Heart left ventricle (tissue), 16 donors: ENCODE measurements around the gene SGSM1. TPM values are rescaled to one million over a fixed set of nuclear protein-coding genes. Genes with fewer than 3 reads are reported as not detected.

Experiments used
- ATAC-seq, 4 donors: fragments of 200-7000 bp; cut with Tn5 transposase; one replicate each; pipeline ENCODE4 v1.9.1; 2020 to 2022; ENCODE audit warnings: moderate library complexity in 4 of 4, mild to moderate bottlenecking in 3 of 4, moderate number of reproducible peaks in 1 of 4
- DNase-seq, 5 donors: peaks; one replicate each; pipeline ENCODE4 v3.0.0-alpha.2; 2020
- H3K27ac ChIP-seq, 12 donors: fragments of 200-600 bp; sonication (generic) in 4 of 12; one replicate each; pipeline versions ENCODE4 v1.5.0 to v1.8.0; 2016 to 2022; ENCODE audit warnings: mild to moderate bottlenecking in 2 of 12
- H3K27me3 ChIP-seq, 9 donors: fragments of 200-600 bp; sonication (generic) in 2 of 9; one replicate each; pipeline versions ENCODE4 v1.5.1 to v1.8.0; 2016 to 2022; ENCODE audit warnings: mild to moderate bottlenecking in 3 of 9
- H3K36me3 ChIP-seq, 9 donors: fragments of 200-600 bp; sonication (generic) in 2 of 9; one replicate each; pipeline versions ENCODE4 v1.5.0 to v1.8.0; 2018 to 2022; ENCODE audit warnings: mild to moderate bottlenecking in 2 of 9
- H3K4me1 ChIP-seq, 12 donors: fragments of 200-600 bp; sonication (generic) in 4 of 12; one replicate each; pipeline versions ENCODE4 v1.5.0 to v1.8.0; 2016 to 2022; ENCODE audit warnings: mild to moderate bottlenecking in 3 of 12
- H3K4me3 ChIP-seq, 12 donors: fragments of 200-600 bp; sonication (generic) in 4 of 12; one replicate each; pipeline versions ENCODE4 v1.5.0 to v1.8.0; 2017 to 2022; ENCODE audit warnings: mild to moderate bottlenecking in 9 of 12, moderate library complexity in 4 of 12
- H3K9me3 ChIP-seq, 12 donors: fragments of 200-600 bp; sonication (generic) in 4 of 12; one replicate each; pipeline versions ENCODE4 v1.5.0 to v1.8.0; 2016 to 2022; ENCODE audit warnings: mild to moderate bottlenecking in 1 of 12
- CTCF ChIP-seq, 12 donors: fragments of 200-600 bp; sonication (generic) in 4 of 12; IDR thresholded peaks; one replicate each; pipeline versions ENCODE4 v1.5.0 to v1.8.0; 2018 to 2022; ENCODE audit warnings: antibody characterized with exemption in 12 of 12, mild to moderate bottlenecking in 5 of 12
- POLR2A ChIP-seq, 2 donors: fragments of 450-650 bp; IDR thresholded peaks; one replicate each; pipeline ENCODE4 v1.6.1; 2017; ENCODE audit warnings: antibody characterized with exemption in 2 of 2, mild to moderate bottlenecking in 2 of 2, moderate library complexity in 2 of 2
- WGBS, 4 donors: extraction: QIAGEN DNeasy Blood & Tissue Kit in 2 of 4; methylation state at CpG; one replicate each; pipeline versions ENCODE4 v1.1.5 to v1.1.7; 2013 to 2018; 5-methylcytosine and 5-hydroxymethylcytosine counted together
- intact Hi-C, 10 donors: fragments of 100-400 bp; cut with DNase I; formaldehyde crosslinking; loops; one replicate each; pipeline versions ENCODE4 v1.11.1 to v1.14.2; 2022
- polyA plus RNA-seq, 2 donors: library from polyadenylated mRNA; stranded (reverse); fragments of 200-250 nt; gene quantifications; one replicate each; pipeline ENCODE4 v1.2.3, GENCODE V29; 2013
- total RNA-seq, 9 donors: library from RNA; depleted of rRNA in 2 of 9; stranded (reverse); fragments of >200 nt in 2 of 9; fragmentation: NEBNext Ultra II Directional in 3 of 9; extraction: Animal tissue kit (Norgen Biotek cat#: 25700) in 3 of 9; gene quantifications; one replicate each; pipeline versions ENCODE4 v1.1.0 to v1.2.4, GENCODE V29; 2016 to 2023
- donor health status: ischemic (EF 13 %, LVEDD 7.1; RV severe dilation, severe dysfunction).
- donor health status: healthy with polysubstance abuse.
- donor health status: DM: no; HTN: yes; CAD: no.
- donor health status: DM: no; HTN: no; CAD: no.
- donor health status: ischemic (EF 25% LVEDD 6.9; RV normal size, moderate dysfunction).
- donor health status: ischemic (EF 25% LVEDD 5.7; RV mildly dilated, moderate dysfunction).
- donor health status: healthy.
- donor health status: DM: yes; HTN: yes; CAD: no.
- donor health status: ischemic (EF 35%, LVEDD 5.7; RV mildly dilated, moderate dysfunction).
- donor health status: nonischemic (EF 11% LVEDD 7.7; RV severe dilation, severe dysfunction).
- donor health status: DM: yes; HTN: yes; CAD: no.
- donor health status: PGD.
- donor health status: ischemic (EF 29% LVEDD 5.4; RV normal size, mild dysfunction).
- donor health status: nonischemic (EF 23%, LVEDD 6.1; RV moderate dilation, normal function).

Gene SGSM1
- total and polyA plus RNA-seq, 11 donors, result 2.1 to 11.0 (median 6.6) TPM

DNA sequence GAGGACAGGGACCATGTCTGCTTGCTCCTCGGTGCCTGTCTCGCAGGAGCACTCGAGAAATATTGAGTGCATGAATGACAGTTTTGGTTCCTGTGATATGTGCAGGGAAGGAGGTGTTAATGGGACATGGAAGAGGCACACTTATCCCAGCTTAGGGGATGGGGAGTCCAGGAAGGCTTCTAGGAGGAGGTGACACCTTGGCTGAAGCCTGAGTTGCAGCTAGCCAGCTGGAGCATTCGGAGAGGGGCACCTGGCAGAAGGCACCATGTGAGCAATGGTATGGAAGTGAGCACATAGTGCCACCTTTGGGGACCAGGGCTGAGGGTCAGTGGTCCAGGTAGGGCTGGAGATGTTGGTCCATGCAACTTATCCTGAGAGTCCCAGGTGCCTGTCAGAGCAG lies 18.9 kb downstream of the SGSM1 start:
- no peak for DNase-seq
- no peak for TF ChIP-seq POLR2A (IDR thresholded peaks at IDR 0.05)
- Histone ChIP-seq H3K36me3 (no peaks in the 10 kb centered on the region), H3K27ac (no peak overlapping the region), H3K27me3 (no peaks in the 10 kb centered on the region), H3K4me3 (no peak overlapping the region), H3K9me3 (no peaks in the 10 kb centered on the region), H3K4me1 (peaks cover 0 to 22% (median 6%) of the 10 kb centered on the region in 12 donors)
- WGBS, 4 donors, result 76 to 93% (median 88%) methylated on average over 4 of the region's 4 CpGs
- ATAC-seq, result no peak
- intact Hi-C loops, result no loop called here

GRCh38 chr22:24826710-24827285 lies 20.8 kb downstream of the SGSM1 start:
- H3K36me3 ChIP-seq, result no peaks in the 10 kb centered on the region
- 88 to 92% (median 91%) methylated on average over 7 of the region's 7 CpGs for WGBS, 4 donors
- no peaks in the 10 kb centered on the region for H3K27me3 ChIP-seq
- H3K4me1 ChIP-seq, result peaks cover 0 to 7% (median 0%) of the 10 kb centered on the region in 12 donors
- intact Hi-C loops, result no loop called here
- no peak for DNase-seq
- no peak overlapping the region for H3K4me3 ChIP-seq
- no peak overlapping the region for H3K27ac ChIP-seq
- TF ChIP-seq POLR2A (IDR thresholded peaks at IDR 0.05), result no peak
- no peak for TF ChIP-seq CTCF (IDR thresholded peaks at IDR 0.05)
- no peaks in the 10 kb centered on the region for H3K9me3 ChIP-seq
- ATAC-seq, result no peak

GRCh38 chr22:24827296-24827695 lies 21.3 kb downstream of the SGSM1 start:
- DNase-seq, result no peak
- no peaks in the 10 kb centered on the region for H3K36me3 ChIP-seq
- no peaks in the 10 kb centered on the region for H3K9me3 ChIP-seq
- no peak overlapping the region for H3K4me3 ChIP-seq
- H3K27me3 ChIP-seq, result no peaks in the 10 kb centered on the region
- TF ChIP-seq CTCF (IDR thresholded peaks at IDR 0.05) (no peak), POLR2A (IDR thresholded peaks at IDR 0.05) (no peak)
- intact Hi-C loops, result no loop called here
- no peak for ATAC-seq
- 80 to 85% (median 83%) methylated on average over 7 to 9 of the region's 9 CpGs for WGBS, 4 donors
- no peak overlapping the region for H3K27ac ChIP-seq
- peaks cover 0 to 7% (median 0%) of the 10 kb centered on the region in 12 donors for H3K4me1 ChIP-seq

DNA sequence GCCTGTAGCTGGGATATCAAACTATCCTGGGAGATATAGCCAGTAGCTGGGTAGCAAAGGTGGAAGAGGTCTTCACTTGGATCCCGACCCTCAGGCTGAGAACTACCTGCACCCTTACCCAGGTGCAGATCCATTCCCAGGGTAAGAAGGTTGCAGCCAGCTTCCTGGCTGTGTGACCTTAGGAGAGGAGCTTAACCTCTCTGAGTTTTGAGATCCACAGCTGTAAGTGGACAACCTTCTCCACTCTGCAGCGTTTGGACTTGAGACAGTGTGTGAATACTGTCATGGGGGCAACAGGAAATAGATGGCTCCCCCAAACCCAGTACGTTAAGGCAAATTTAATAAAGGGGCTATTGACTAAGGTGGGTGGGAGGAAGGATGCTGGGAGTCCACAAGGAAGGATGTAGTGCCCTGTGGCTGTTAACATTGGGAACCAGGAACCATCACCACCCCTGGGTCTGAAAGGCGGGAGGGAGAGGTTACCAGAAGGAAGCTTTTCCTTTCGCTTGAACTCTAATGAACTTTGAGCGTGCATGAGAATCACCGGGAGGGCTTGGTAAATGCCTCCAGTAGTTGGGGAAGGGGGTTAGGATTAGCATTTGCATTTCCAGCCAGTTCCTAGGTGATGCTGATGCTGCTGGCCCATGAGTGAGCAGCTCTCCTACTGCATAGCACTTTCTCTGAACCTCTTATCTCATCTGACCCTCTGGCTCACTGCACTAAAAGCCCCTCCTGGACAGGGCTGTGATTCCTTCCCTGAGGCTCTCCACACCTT lies 24.4 kb downstream of the SGSM1 start:
- Histone ChIP-seq H3K27me3 (no peaks in the 10 kb centered on the region), H3K9me3 (no peaks in the 10 kb centered on the region), H3K4me3 (no peak overlapping the region), H3K27ac (no peak overlapping the region), H3K36me3 (no peaks in the 10 kb centered on the region), H3K4me1 (peaks cover 0 to 2% (median 0%) of the 10 kb centered on the region in 12 donors)
- TF ChIP-seq CTCF (IDR thresholded peaks at IDR 0.05) (no peak), POLR2A (IDR thresholded peaks at IDR 0.05) (no peak)
- intact Hi-C loops, result no loop called here
- WGBS, 4 donors, result 58 to 73% (median 65%) methylated on average over 7 of the region's 7 CpGs
- DNase-seq, result no peak
- no peak for ATAC-seq
